Stomach (tissue), 9 donors: ENCODE data around the gene GADD45G. TPM values are rescaled to one million over a fixed set of nuclear protein-coding genes. Genes with fewer than 3 reads are reported as not detected.

ENCODE experiments used
- DNase-seq, 2 donors: peaks; one replicate each; pipeline versions ENCODE4 v3.0.0 to v3.0.0-alpha.2; 2013 to 2019
- H3K27ac ChIP-seq, 5 donors: fragments of 200-600 bp in 4 of 5; sonication (generic) in 4 of 5; one replicate each; pipeline ENCODE4 v1.5.1; 2013 to 2019; ENCODE audit warnings: mild to moderate bottlenecking in 1 of 5, moderate library complexity in 1 of 5
- H3K27me3 ChIP-seq, 3 donors: fragments of 200-600 bp; sonication (generic); one replicate each; pipeline ENCODE4 v1.5.1; 2017 to 2019; ENCODE audit warnings: mixed run types in 1 of 3
- H3K36me3 ChIP-seq, 4 donors: fragments of 200-600 bp; sonication (generic); 1 replicate in 3 of 4; 2 replicates in 1 of 4; pipeline ENCODE4 v1.5.1; 2016 to 2019
- H3K4me1 ChIP-seq, 4 donors: fragments of 200-600 bp; sonication (generic); one replicate each; pipeline ENCODE4 v1.5.1; 2016 to 2019
- H3K4me3 ChIP-seq, 4 donors: fragments of 200-600 bp; sonication (generic) in 3 of 4; one replicate each; pipeline ENCODE4 v1.5.1; 2016 to 2019; ENCODE audit warnings: mild to moderate bottlenecking in 1 of 4
- H3K9me3 ChIP-seq, 4 donors: fragments of 200-600 bp; sonication (generic); one replicate each; pipeline ENCODE4 v1.5.1; 2016 to 2019
- CTCF ChIP-seq, 7 experiments: fragments of 450-650 bp in 4 of 7; fragments of 200-600 bp in 3 of 7; sonication (generic) in 3 of 7; IDR thresholded peaks; one replicate each; pipeline ENCODE4 v1.5.1; 2016 to 2019; ENCODE audit warnings: antibody characterized with exemption in 7 of 7, control low read depth in 2 of 7, mild to moderate bottlenecking in 1 of 7
- EP300 ChIP-seq: sonication (generic); formaldehyde crosslinking; IDR thresholded peaks from one replicate; pipeline ENCODE4 v1.6.1; 2017; ENCODE audit warnings: antibody characterized with exemption
- POLR2A ChIP-seq, 4 donors: fragments of 450-650 bp; IDR thresholded peaks; one replicate each; pipeline ENCODE4 v1.6.1; 2016; ENCODE audit warnings: antibody characterized with exemption in 4 of 4, control low read depth in 2 of 4, mild to moderate bottlenecking in 1 of 4, moderate library complexity in 1 of 4
- POLR2AphosphoS5 ChIP-seq, 3 donors: sonication (generic); formaldehyde crosslinking; IDR thresholded peaks; one replicate each; pipeline ENCODE4 v1.6.1; 2016; ENCODE audit warnings: antibody characterized with exemption in 3 of 3
- WGBS, 5 donors: extraction: QIAGEN DNeasy Blood & Tissue Kit in 3 of 5; methylation state at CpG; one replicate each; pipeline versions ENCODE4 v1.1.5 to v1.1.7; 2013 to 2018; 5-methylcytosine and 5-hydroxymethylcytosine counted together
- intact Hi-C: fragments of 100-400 bp; cut with DNase I; formaldehyde crosslinking; loops from one replicate; pipeline ENCODE4 v1.15.1; 2023; ENCODE audit warnings: low total_unique reads
- polyA plus RNA-seq, 3 donors: library from polyadenylated mRNA; stranded (reverse); fragments of 200-250 nt; gene quantifications; one replicate each; pipeline ENCODE4 v1.2.3, GENCODE V29; 2013
- total RNA-seq, 5 donors: library from RNA; depleted of rRNA; stranded (reverse); fragments of >200 nt; gene quantifications; one replicate each; pipeline versions ENCODE4 v1.1.0 to v1.2.3, GENCODE V29; 2014 to 2016
- donor health status: healthy with polysubstance abuse.
- donor health status: Bipolar disorder and iron deficiency.
- donor health status: healthy.

Gene GADD45G
- total and polyA plus RNA-seq, 8 donors = 6.8 to 121 (median 95.9) TPM

GRCh38 chr9:89633920-89634319, 29.1 kb downstream of the GADD45G start:
- Histone ChIP-seq H3K27me3 (no peaks in the 10 kb centered on the region), H3K27ac (no peak overlapping the region), H3K9me3 (no peaks in the 10 kb centered on the region), H3K4me1 (peaks cover 23 to 53% (median 42%) of the 10 kb centered on the region in 4 donors), H3K36me3 (no peaks in the 10 kb centered on the region), H3K4me3 (no peak overlapping the region)
- DNase-seq = no peak
- TF ChIP-seq POLR2AphosphoS5 (IDR thresholded peaks at IDR 0.05) (no peak), CTCF (IDR thresholded peaks at IDR 0.05) (no peak), POLR2A (IDR thresholded peaks at IDR 0.05) (no peak), EP300 (no peak)
- intact Hi-C loops = no loop called here
- WGBS, 5 donors = 82 to 96% (median 93%) methylated on average over 9 of the region's 9 CpGs

- WGBS, 5 donors = 23 to 46% (median 35%) methylated on average over 7 of the region's 7 CpGs
- TF ChIP-seq CTCF (IDR thresholded peaks at IDR 0.05) = no peak
- no peak for TF ChIP-seq POLR2A (IDR thresholded peaks at IDR 0.05)
- TF ChIP-seq EP300 = no peak
- no peak for TF ChIP-seq POLR2AphosphoS5 (IDR thresholded peaks at IDR 0.05)
- Histone ChIP-seq H3K4me3 (no peak overlapping the region), H3K4me1 (peaks cover 36 to 65% (median 54%) of the 10 kb centered on the region in 4 donors), H3K27me3 (no peaks in the 10 kb centered on the region), H3K9me3 (no peaks in the 10 kb centered on the region), H3K36me3 (no peaks in the 10 kb centered on the region), H3K27ac (peak overlapping the region in 3 of 5 donors; percentile 38 to 60 (median 55))
- DNase-seq = peak in 1 of 2 donors; percentile 84
- intact Hi-C loops = no loop called here
These were observed 30.4 kb downstream of the GADD45G start for GRCh38 chr9:89634995-89635742.

- TF ChIP-seq EP300 (no peak), POLR2A (IDR thresholded peaks at IDR 0.05) (no peak), CTCF (IDR thresholded peaks at IDR 0.05) (no peak), POLR2AphosphoS5 (IDR thresholded peaks at IDR 0.05) (no peak)
- Histone ChIP-seq H3K36me3 (no peaks in the 10 kb centered on the region), H3K4me3 (no peak overlapping the region), H3K4me1 (peaks cover 39 to 71% (median 57%) of the 10 kb centered on the region in 4 donors), H3K27ac (peak overlapping the region in 1 of 5 donors; percentile 55), H3K9me3 (no peaks in the 10 kb centered on the region), H3K27me3 (no peaks in the 10 kb centered on the region)
- intact Hi-C loops = no loop called here
- WGBS, 5 donors = 62 to 82% (median 77%) methylated on average over 4 to 5 of the region's 5 CpGs
- DNase-seq = no peak
These were observed 31.0 kb downstream of the GADD45G start for GRCh38 chr9:89635816-89636215.

- no peaks in the 10 kb centered on the region for H3K36me3 ChIP-seq
- intact Hi-C loops = no loop called here
- H3K27ac ChIP-seq = no peak overlapping the region
- no peaks in the 10 kb centered on the region for H3K27me3 ChIP-seq
- no peaks in the 10 kb centered on the region for H3K9me3 ChIP-seq
- TF ChIP-seq POLR2AphosphoS5 (IDR thresholded peaks at IDR 0.05) (no peak), EP300 (no peak), CTCF (IDR thresholded peaks at IDR 0.05) (no peak), POLR2A (IDR thresholded peaks at IDR 0.05) (no peak)
- no peak for DNase-seq
- no peak overlapping the region for H3K4me3 ChIP-seq
- WGBS, 5 donors = 90 to 92% (median 91%) methylated on average over 3 to 6 of the region's 6 CpGs
- H3K4me1 ChIP-seq = peaks cover 32 to 59% (median 42%) of the 10 kb centered on the region in 4 donors
These were observed 33.0 kb downstream of the GADD45G start for GRCh38 chr9:89637787-89638186.
